Activated T-cell treated with anti-CD3 and anti-CD28 coated beads, Interleukin-2, amount 50 U/mL, for 4 hours (primary cell): ENCODE measurements around the gene PLEKHM1. TPM values are rescaled to one million over a fixed set of nuclear protein-coding genes. Genes with fewer than 3 reads are reported as not detected.

ENCODE experiments used
- ATAC-seq, 2 donors: fragments of 200-7000 bp; cut with Tn5 transposase; one replicate each; pipeline ENCODE4 v1.10.0; 2021
- DNase-seq: peaks from one replicate; pipeline ENCODE4 v3.0.0-alpha.2; 2020
- H3K27me3 Mint-ChIP-seq: one replicate; pipeline ENCODE4 v1.8.0; 2021; ENCODE audit warnings: low read depth, mixed read lengths
- H3K36me3 Mint-ChIP-seq: one replicate; pipeline ENCODE4 v1.8.0; 2022; ENCODE audit warnings: mixed read lengths; ENCODE audit not compliant: insufficient read depth
- H3K4me1 Mint-ChIP-seq: one replicate; pipeline ENCODE4 v1.8.0; 2021; ENCODE audit warnings: low read depth, mixed read lengths
- H3K4me3 Mint-ChIP-seq: one replicate; pipeline ENCODE4 v1.8.0; 2021; ENCODE audit warnings: mild to moderate bottlenecking, moderate library complexity, mixed read lengths
- H3K9me3 Mint-ChIP-seq: one replicate; pipeline ENCODE4 v1.8.0; 2021; ENCODE audit warnings: mixed read lengths
- total RNA-seq, 3 donors: library from RNA; stranded (reverse); gene quantifications; one replicate each; pipeline ENCODE4 v1.2.1, GENCODE V29; 2021

PLEKHM1 gene
- total RNA-seq, 3 donors from 2014 or later = 26.2 to 32.4 (median 28.6) TPM

GRCh38 chr17:45410144-45411091 lies 80.1 kb downstream of the PLEKHM1 start:
- Mint-ChIP-seq H3K4me3 (peak overlapping the region; percentile 99), H3K4me1 (peaks cover 50% of the 10 kb centered on the region)

DNA sequence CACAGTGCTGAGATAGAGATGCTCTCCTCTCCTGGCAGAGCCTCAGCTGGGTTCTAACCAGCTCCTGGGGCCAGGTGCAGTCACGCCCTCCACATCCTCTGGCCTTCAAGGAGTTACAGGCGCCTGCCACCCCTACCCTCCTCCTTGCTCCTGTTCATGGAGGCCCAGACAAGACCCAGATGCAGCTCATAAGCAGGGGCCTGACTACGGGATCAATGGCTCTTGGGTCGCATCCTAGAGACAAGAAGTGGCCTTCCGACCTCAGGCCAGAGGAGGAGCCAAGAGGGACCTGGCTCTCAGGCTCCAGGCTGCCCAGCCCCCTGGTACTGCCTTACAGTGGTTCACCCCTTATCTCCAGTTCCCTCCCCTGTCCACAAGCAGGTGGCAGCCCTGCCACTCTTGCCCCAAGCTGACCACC lies 80.9 kb downstream of the PLEKHM1 start:
- peaks cover 49% of the 10 kb centered on the region for H3K4me1 Mint-ChIP-seq
- ATAC-seq (peak; percentile 29 to 38), DNase-seq (no peak)

More at GRCh38 chr17:45410144-45411091, 80.1 kb downstream of the PLEKHM1 start:
- Mint-ChIP-seq H3K36me3 (no peaks in the 10 kb centered on the region), H3K9me3 (no peaks in the 10 kb centered on the region), H3K27me3 (no peaks in the 10 kb centered on the region)
- peak; percentile 85 to 86 for ATAC-seq
- DNase-seq = peak; percentile 48

DNA sequence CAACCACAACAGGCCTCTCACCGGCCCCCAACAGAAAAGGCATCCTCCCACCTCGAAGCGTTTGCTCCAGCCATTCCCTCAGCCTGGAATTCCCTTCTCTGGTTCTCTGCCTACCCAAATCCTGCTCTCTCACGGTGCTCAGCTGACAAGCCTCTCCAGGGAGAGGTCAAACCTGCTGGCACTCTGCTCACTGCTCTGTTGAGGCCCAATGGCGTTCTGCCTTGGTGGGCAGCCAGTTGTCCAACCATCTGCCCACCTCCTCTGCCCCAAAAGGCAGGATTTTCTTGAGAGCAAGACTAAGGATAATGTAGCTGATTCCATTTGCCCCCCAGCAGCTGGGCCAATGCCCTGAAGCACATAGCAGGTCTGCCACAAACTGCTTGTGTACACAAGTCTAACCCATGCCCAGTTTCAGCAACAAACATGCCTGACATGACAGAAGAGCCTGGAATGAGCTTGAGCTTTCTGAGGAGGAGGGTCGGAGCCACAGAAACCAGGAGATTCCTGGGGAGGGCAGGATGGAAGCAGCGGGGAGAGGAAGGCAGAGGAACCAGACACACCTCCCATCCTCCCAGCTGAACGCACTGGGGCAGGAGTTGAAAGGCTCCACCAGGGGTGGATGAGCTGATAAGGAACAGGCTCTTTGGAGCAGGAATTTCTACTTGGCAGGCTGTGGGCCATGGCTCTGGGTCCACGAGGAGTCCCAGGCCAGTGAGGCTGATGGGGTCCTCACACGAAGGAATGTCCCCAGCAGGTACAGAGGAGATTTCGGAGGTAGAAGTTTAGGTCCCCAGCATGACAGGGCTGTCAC lies 81.7 kb downstream of the PLEKHM1 start:
- Mint-ChIP-seq H3K4me1 (peaks cover 49% of the 10 kb centered on the region), H3K9me3 (no peaks in the 10 kb centered on the region), H3K4me3 (peak overlapping the region; percentile 99)

More for the DNA sequence above, 80.9 kb downstream of the PLEKHM1 start:
- Mint-ChIP-seq H3K27me3 (no peaks in the 10 kb centered on the region), H3K36me3 (peaks cover 2% of the 10 kb centered on the region), H3K4me3 (peak overlapping the region; percentile 99), H3K9me3 (no peaks in the 10 kb centered on the region)

GRCh38 chr17:45406107-45406506 lies 84.4 kb downstream of the PLEKHM1 start:
- DNase-seq = no peak
- Mint-ChIP-seq H3K9me3 (no peaks in the 10 kb centered on the region), H3K4me3 (no peak overlapping the region), H3K27me3 (no peaks in the 10 kb centered on the region), H3K36me3 (peaks cover 15% of the 10 kb centered on the region), H3K4me1 (peaks cover 40% of the 10 kb centered on the region)
- no peak for ATAC-seq

More for the DNA sequence above, 81.7 kb downstream of the PLEKHM1 start:
- ATAC-seq (no peak), DNase-seq (no peak)
- Mint-ChIP-seq H3K36me3 (peaks cover 9% of the 10 kb centered on the region), H3K27me3 (no peaks in the 10 kb centered on the region)

DNA sequence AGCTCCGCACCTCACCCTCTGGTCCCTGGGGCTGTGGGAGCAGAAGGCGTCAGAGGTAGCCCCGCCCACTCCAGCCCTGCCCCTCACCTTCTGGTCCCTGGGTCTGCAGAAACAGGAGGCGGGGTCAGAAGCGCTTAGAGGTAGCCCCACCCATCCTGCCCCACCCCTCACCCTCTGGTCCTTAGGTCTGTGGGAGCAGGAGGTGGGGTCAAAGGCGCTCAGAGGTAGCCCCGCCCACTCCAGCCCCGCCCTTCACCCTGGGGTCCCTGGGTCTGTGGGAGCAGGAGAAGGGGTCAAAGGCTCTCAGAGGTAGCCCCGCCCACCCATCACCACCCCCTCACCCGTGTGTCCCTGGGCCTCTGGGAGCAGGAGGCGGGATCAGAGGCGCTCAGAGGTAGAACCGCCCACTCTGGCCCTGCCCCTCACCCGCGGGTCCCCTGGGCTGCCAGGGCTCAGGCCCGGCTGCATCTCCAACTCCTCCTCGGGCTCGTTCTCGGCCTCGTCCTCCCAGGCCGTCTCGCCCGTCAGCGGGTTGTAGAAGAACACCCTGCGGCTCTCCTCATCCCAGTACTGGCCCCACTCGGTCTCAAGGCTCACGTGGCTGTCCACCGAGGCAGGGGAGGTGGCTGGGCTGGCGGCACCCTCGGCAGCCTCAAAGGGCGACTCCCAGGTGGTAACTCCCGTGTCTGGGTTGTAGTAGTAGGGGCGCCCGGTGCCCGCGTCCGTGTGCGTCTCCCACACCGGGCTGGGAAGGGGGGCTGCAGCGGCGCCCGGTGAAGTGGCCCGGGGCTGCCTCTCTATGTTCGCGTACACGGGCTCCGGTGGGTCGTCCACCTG lies 85.1 kb downstream of the PLEKHM1 start:
- Mint-ChIP-seq H3K27me3 (no peaks in the 10 kb centered on the region), H3K4me3 (no peak overlapping the region), H3K9me3 (no peaks in the 10 kb centered on the region), H3K4me1 (peaks cover 34% of the 10 kb centered on the region), H3K36me3 (peaks cover 15% of the 10 kb centered on the region)
- DNase-seq (no peak), ATAC-seq (no peak)

DNA sequence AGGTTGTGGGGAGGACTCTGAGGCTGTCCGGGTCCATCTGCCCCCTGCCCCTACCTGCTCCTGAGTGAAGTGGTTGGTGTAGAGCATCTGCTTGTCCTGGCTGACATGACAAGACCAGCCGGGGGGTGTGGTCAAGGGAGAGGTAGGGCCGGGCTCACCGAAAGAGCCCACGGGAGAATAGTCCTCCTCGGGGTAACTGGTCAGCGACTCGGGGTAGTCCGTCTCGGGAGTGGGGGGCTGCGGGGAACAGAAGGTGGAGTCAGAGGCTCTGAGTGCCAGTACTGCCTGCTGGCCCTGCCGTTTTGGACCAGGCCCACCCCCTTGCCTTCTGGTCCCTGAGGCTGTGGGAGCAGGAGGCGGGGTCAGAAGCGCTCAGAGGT lies 85.7 kb downstream of the PLEKHM1 start:
- Mint-ChIP-seq H3K9me3 (no peaks in the 10 kb centered on the region), H3K36me3 (peaks cover 18% of the 10 kb centered on the region), H3K4me1 (peaks cover 30% of the 10 kb centered on the region), H3K27me3 (no peaks in the 10 kb centered on the region), H3K4me3 (no peak overlapping the region)
- ATAC-seq (no peak), DNase-seq (no peak)

DNA sequence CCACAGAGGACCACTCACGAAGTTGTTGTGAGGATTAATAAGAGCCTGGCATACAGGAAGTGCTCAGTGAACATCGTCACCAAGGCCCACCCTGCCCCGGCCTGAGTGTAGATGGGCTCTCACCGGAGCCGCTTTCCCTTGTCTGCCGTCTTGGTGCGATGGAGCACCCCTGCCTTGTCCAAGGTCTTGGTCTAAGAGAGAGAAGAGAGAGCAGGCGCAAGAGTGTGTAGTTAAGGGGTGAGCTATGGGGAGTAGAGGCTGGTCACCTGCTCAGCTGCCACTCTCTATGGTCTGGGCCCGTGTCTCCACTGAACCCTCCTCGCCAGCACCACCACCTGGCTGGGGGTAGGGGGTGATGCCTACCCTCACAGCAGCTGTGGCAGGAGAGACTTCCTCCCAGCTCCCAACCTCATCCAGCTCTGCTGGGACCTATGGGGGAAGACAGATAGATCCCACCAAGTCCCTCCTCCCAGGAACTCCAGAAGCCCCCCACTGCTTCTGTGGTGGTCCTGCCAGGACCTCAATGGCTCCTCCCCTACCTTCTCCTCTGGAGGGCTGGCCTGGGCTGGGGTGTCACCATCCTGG lies 86.5 kb downstream of the PLEKHM1 start:
- Mint-ChIP-seq H3K4me3 (no peak overlapping the region), H3K4me1 (peaks cover 27% of the 10 kb centered on the region), H3K9me3 (no peaks in the 10 kb centered on the region), H3K27me3 (no peaks in the 10 kb centered on the region), H3K36me3 (peaks cover 22% of the 10 kb centered on the region)
- ATAC-seq = no peak
- DNase-seq = no peak

- no peak overlapping the region for H3K4me3 Mint-ChIP-seq
- H3K27me3 Mint-ChIP-seq = no peaks in the 10 kb centered on the region
- ATAC-seq (no peak), DNase-seq (no peak)
- H3K4me1 Mint-ChIP-seq = peaks cover 16% of the 10 kb centered on the region
- no peaks in the 10 kb centered on the region for H3K9me3 Mint-ChIP-seq
- H3K36me3 Mint-ChIP-seq = peaks cover 29% of the 10 kb centered on the region
These were observed 87.6 kb downstream of the PLEKHM1 start for GRCh38 chr17:45402916-45403315.

- H3K36me3 Mint-ChIP-seq = peaks cover 28% of the 10 kb centered on the region
- DNase-seq = no peak
- no peak for ATAC-seq
- H3K27me3 Mint-ChIP-seq = no peaks in the 10 kb centered on the region
- peaks cover 3% of the 10 kb centered on the region for H3K4me1 Mint-ChIP-seq
- no peak overlapping the region for H3K4me3 Mint-ChIP-seq
- no peaks in the 10 kb centered on the region for H3K9me3 Mint-ChIP-seq
These were observed 91.7 kb downstream of the PLEKHM1 start for GRCh38 chr17:45398800-45399199.

GRCh38 chr17:45397796-45398195 lies 92.7 kb downstream of the PLEKHM1 start:
- Mint-ChIP-seq H3K9me3 (no peaks in the 10 kb centered on the region), H3K36me3 (peaks cover 26% of the 10 kb centered on the region), H3K27me3 (no peaks in the 10 kb centered on the region), H3K4me1 (peaks cover 3% of the 10 kb centered on the region), H3K4me3 (no peak overlapping the region)
- DNase-seq (no peak), ATAC-seq (no peak)

DNA sequence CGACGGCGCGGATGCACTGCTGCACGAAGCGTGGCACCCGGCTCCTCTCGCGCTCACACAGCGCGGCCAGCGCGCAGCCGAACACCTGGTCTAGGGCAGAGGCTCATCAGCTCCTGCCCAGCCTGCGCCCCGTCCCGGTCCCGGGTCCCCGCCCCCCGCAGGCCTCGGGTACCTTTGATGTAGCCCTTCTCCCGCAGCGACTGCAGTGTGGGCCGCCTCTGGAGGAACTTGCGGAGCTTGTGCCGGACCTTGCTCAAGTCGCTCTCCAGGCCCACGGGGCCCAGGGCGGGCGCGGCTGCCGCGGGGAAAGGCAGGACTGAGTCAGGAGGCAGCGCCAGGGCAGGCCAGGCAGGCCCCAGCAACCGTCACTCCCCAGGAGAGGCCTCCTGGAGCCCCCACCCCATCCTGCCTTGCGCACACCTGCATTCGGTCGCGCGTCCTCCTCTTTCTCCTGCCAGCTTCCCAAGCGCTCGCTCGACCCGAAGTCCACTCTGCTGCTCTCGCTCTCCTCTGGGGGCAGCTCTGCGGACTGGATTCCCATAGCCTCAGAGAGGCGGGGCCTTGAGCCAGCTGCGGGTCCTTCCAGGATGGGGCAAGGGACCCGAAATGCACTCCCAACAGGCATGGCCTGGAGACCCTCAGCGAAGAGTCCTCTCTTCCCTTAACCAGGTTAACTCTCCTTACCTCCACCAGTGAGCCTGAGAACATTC lies 93.9 kb downstream of the PLEKHM1 start:
- DNase-seq (no peak), ATAC-seq (no peak)

DNA sequence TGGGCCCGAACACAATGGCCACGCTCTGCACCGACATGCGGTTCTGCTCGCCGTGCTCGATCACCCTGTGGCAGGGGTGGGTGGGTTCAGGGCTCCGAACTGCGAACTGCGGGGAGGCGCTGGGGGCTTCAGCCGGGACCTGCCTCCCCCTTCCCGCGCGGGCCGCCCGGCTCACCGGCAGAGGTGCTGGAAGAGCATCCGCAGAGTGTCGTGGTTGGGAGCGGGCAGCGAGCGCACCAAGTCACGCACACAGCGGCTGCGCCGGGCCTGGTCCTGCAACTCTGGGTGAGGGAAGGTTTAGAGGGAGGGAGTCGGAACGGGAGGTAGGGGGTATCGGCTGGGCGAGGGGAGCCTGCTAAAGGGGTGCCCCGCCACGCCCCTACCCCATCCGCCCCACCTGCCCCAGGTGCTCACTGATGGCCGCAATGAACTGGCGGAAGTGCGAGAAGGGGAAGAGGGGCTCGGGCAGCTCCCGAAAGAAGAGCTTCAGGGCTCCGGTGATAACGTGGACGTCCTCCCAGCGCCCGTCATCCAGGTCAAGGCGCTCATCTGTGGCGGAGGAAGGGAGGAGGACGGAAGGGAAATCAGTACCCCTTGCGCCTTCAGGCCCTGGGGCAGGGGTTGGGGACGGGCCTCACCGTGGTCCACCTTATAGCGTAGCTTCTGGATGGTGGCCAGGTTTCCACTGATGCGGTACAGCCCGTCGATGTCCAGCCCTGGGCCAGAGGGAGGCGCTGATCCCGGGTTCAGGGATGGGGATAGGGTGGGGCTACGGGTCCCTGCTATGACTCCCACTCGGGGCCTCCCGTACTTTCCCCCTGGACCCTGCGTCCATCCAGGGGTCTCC lies 94.7 kb downstream of the PLEKHM1 start:
- Mint-ChIP-seq H3K36me3 (peaks cover 21% of the 10 kb centered on the region), H3K27me3 (no peaks in the 10 kb centered on the region), H3K4me3 (no peak overlapping the region), H3K9me3 (no peaks in the 10 kb centered on the region), H3K4me1 (no peaks in the 10 kb centered on the region)
- ATAC-seq (no peak), DNase-seq (no peak)

More for the DNA sequence above, 93.9 kb downstream of the PLEKHM1 start:
- no peaks in the 10 kb centered on the region for H3K9me3 Mint-ChIP-seq
- peaks cover 23% of the 10 kb centered on the region for H3K36me3 Mint-ChIP-seq
- H3K27me3 Mint-ChIP-seq = no peaks in the 10 kb centered on the region
- no peaks in the 10 kb centered on the region for H3K4me1 Mint-ChIP-seq
- H3K4me3 Mint-ChIP-seq = no peak overlapping the region
